HepG2 (cell line): Measurements from ENCODE around the gene GPR139.

ENCODE experiments used
- ATF3 ChIP-seq: sonication (generic); formaldehyde crosslinking; IDR thresholded peaks from 2 replicates; pipeline ENCODE4 v1.4.0; 2020; ENCODE audit warnings: missing genetic modification reagents
- NPAS2 ChIP-seq: sonication (generic); formaldehyde crosslinking; IDR thresholded peaks from 2 replicates; pipeline ENCODE4 v1.8.0; 2022; ENCODE audit warnings: mild to moderate bottlenecking, missing genetic modification reagents, borderline replicate concordance
- TGIF2 ChIP-seq: IDR thresholded peaks from 2 replicates; pipeline ENCODE4 v1.6.1; 2016; ENCODE audit warnings: control low read depth, missing compliant biosample characterization
- ZNF501 ChIP-seq: sonication (generic); formaldehyde crosslinking; IDR thresholded peaks from 2 replicates; pipeline ENCODE4 v1.5.1; 2020; ENCODE audit warnings: mild to moderate bottlenecking, moderate library complexity, missing genetic modification reagents

- TF ChIP-seq TGIF2 (no peak), ZNF501 (CRISPR knock-in tag) (no peak), ATF3 (no peak), NPAS2 (CRISPR knock-in tag) (no peak)
Observed at GRCh38 chr16:20042848-20043247, 30.8 kb downstream of the GPR139 start.
